GM12872 (cell line): ENCODE data around the gene PRRT3.

Source experiments
- TF ChIP-seq, protein P1 (sequence below): IDR thresholded peaks from 3 replicates; pipeline ENCODE4 v1.5.1; 2011; ENCODE audit warnings: low read depth, mild to moderate bottlenecking, low read length, moderate library complexity; ENCODE audit not compliant: insufficient read depth

Gene PRRT3

DNA sequence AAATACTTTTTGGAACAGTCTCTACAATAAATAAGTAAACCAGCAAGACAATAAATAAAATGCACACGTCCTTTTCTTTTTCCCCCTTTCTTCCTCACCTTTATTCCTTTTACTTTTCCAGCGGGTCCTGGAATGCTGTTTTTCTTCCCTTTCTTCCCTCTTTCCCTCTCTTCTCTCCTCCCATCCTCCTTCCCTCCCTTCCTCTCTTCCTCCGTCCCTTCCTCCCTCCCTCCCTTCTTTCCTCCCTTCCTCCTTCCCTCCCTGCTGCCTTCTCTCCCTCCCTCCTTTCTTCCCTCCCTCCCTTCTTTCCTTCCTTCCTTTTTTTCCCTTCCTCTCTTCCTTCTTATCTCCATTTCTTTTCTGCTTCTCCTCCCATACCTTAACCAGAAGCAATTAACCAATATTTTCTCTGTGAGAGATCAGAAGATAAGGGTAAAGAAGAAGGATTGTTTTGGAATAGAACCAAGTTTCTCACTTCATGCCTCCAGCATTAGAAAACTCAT lies 52.9 kb downstream of the PRRT3 start:
- TF ChIP-seq, protein P1, sequence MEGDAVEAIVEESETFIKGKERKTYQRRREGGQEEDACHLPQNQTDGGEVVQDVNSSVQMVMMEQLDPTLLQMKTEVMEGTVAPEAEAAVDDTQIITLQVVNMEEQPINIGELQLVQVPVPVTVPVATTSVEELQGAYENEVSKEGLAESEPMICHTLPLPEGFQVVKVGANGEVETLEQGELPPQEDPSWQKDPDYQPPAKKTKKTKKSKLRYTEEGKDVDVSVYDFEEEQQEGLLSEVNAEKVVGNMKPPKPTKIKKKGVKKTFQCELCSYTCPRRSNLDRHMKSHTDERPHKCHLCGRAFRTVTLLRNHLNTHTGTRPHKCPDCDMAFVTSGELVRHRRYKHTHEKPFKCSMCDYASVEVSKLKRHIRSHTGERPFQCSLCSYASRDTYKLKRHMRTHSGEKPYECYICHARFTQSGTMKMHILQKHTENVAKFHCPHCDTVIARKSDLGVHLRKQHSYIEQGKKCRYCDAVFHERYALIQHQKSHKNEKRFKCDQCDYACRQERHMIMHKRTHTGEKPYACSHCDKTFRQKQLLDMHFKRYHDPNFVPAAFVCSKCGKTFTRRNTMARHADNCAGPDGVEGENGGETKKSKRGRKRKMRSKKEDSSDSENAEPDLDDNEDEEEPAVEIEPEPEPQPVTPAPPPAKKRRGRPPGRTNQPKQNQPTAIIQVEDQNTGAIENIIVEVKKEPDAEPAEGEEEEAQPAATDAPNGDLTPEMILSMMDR: no peak

DNA sequence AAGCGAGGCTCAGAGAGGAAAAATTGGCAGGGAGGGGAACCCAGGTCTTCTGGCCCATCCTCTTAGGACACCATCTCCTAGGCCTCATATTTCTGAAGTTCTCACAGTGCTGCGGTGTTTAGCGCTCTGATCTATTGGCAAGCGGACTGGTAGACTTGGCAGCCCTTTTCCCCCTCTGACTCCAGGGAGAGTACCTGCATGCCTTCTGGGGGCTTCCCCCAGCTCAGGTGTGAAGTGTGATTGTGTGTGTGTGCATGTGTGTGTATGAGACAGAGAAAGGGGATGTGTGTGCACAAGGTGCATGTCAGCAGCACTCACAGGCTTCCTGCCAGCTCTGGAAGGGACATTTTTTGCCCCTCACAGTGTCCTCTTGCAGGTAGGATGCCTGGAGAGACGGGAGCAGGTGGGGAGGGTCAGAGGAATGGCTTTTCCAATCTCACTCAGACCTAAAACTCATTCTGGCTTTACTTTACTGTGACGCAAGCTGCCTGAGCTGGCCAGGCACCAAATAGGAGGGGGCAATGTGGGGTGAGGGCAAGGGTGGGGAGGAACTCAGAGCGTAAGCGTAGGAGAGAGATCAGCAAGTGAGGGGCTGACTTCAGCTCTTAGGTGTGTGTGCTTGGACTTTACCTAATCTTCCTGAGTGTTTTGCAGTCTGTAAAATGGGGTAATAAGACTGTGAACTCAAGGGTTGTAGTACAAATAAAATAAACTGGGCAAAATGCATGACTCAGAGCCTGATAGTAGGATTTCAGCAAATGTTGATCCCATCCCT lies 53.6 kb downstream of the PRRT3 start:
- TF ChIP-seq, protein P1: no peak

DNA sequence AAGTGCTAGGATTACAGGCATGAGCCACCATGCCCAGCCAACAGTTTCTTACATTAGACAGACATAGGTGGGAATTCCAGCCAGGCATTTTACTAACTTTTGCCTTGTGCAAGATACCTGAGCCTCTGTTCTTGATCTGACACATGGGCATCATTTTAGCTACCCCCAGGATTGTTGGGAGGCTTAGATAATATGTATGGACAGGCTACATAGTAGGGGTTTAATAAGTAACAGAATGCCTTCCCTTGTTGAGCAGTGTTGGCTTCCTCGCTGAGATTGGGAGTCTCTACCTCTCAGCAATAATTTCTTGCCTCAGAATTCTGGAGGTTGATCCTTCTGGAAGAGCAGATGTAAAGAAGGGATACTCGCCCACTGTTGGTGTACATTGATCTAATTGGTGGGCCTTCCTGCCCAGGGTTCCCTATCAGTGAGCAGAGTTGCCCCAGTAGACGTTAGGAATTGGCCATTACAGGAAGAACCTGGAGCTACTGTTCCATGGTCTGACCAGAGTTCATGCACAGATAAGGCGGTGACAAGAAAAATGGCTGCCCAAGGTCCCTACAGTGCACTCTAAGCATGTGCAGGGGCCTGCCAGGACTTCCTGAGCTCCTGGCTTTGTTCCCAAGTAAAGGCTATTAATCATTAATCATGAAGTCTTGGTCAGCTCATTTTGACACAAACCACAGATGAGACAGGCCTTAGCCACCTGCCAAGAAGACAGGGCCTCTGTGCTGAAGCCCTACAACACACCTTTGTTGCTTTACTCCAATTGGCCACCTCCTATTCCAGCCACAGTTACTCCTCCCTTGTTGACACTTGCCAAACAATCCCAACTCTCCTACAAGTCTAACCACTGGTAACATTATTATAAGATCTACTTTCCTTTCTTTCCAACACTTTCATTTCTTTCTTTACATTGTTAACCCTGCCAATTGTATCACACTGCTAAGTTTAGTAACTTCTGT lies 54.5 kb downstream of the PRRT3 start:
- TF ChIP-seq, protein P1: no peak
